Measurements from ENCODE around the gene PADI2.

The PADI2 gene

GRCh38 chr1:17119076-17119772, at the start of gene PADI2:
Gene PADI2, minus strand, starts transcription at chr1:17119451. Its CDS starts 80 bp downstream, at chr1:17119371.
- DNase-seq (ENCODE audit: low spot score), result peak; percentile 64

GRCh38 chr1:17168091-17168876, 49.0 kb upstream of the PADI2 start:
- DNase-seq (ENCODE audit: low spot score), result no peak

- no peak for DNase-seq (ENCODE audit: low spot score)
These were observed 48.5 kb upstream of the PADI2 start for GRCh38 chr1:17167786-17168090.

- DNase-seq (ENCODE audit: low spot score), result no peak
These were observed 48.0 kb upstream of the PADI2 start for GRCh38 chr1:17167041-17167785.

- no peak for DNase-seq (ENCODE audit: low spot score)
These were observed 46.6 kb upstream of the PADI2 start for GRCh38 chr1:17165823-17166222.

- DNase-seq (ENCODE audit: low spot score), result no peak
These were observed 44.8 kb upstream of the PADI2 start for GRCh38 chr1:17163789-17164666.

- DNase-seq (ENCODE audit: low spot score), result no peak
These were observed 44.1 kb upstream of the PADI2 start for GRCh38 chr1:17163371-17163770.

- no peak for DNase-seq (ENCODE audit: low spot score)
These were observed 43.7 kb upstream of the PADI2 start for GRCh38 chr1:17162941-17163340.

- DNase-seq (ENCODE audit: low spot score), result no peak
These were observed 42.9 kb upstream of the PADI2 start for GRCh38 chr1:17161926-17162800.

- peak; percentile 54 for DNase-seq (ENCODE audit: low spot score)
These were observed 42.0 kb upstream of the PADI2 start for GRCh38 chr1:17161137-17161740.

- DNase-seq (ENCODE audit: low spot score), result no peak
These were observed 39.7 kb upstream of the PADI2 start for GRCh38 chr1:17158961-17159360.

- DNase-seq (ENCODE audit: low spot score), result peak; percentile 91
These were observed 36.9 kb upstream of the PADI2 start for GRCh38 chr1:17156108-17156507.

- no peak for DNase-seq (ENCODE audit: low spot score)
These were observed 36.1 kb upstream of the PADI2 start for GRCh38 chr1:17155257-17155920.

GRCh38 chr1:17149771-17150170, 30.5 kb upstream of the PADI2 start:
- DNase-seq (ENCODE audit: low spot score), result no peak

GRCh38 chr1:17148950-17149608, 29.8 kb upstream of the PADI2 start:
- no peak for DNase-seq (ENCODE audit: low spot score)

- DNase-seq (ENCODE audit: low spot score), result no peak
These were observed 26.4 kb upstream of the PADI2 start for GRCh38 chr1:17145648-17146047.

GRCh38 chr1:17143760-17144159, 24.5 kb upstream of the PADI2 start:
- no peak for DNase-seq (ENCODE audit: low spot score)

- no peak for DNase-seq (ENCODE audit: low spot score)
These were observed 22.4 kb upstream of the PADI2 start for GRCh38 chr1:17141441-17142197.

- no peak for DNase-seq (ENCODE audit: low spot score)
These were observed 21.0 kb upstream of the PADI2 start for GRCh38 chr1:17140279-17140678.
